ENCODE measurements around the gene KYNU. TPM values are rescaled to one million over a fixed set of nuclear protein-coding genes. Genes with fewer than 3 reads are reported as not detected.

KYNU gene
- total and polyA plus RNA-seq, 2 donors (not counting 1 experiment from before 2014, with no cell fraction given): 0.26 to 4.6 TPM

DNA sequence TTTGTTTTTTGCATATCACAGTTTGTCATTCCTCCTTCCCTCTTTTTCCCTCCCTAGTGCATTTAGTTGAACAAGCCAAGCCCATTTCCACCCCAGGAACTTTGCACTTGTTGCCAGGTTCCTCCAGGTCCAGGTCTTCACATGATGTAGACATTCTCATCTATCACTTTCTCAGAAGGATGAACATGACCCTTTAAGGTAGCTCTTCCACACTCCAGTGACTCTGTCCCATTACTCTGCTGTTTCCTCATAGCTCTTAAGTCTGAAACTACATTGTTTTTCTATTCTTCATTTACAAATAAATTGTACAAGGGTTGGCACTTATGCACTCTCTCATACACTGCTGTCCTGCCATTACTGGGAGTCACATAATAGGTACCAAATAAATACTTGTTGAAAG is 6.1 kb downstream of the KYNU start:
- TF ChIP-seq EZH2 (IDR thresholded peaks at IDR 0.05; ENCODE audit: low read length, missing control alignments): no peak
- TF ChIP-seq, protein P1, sequence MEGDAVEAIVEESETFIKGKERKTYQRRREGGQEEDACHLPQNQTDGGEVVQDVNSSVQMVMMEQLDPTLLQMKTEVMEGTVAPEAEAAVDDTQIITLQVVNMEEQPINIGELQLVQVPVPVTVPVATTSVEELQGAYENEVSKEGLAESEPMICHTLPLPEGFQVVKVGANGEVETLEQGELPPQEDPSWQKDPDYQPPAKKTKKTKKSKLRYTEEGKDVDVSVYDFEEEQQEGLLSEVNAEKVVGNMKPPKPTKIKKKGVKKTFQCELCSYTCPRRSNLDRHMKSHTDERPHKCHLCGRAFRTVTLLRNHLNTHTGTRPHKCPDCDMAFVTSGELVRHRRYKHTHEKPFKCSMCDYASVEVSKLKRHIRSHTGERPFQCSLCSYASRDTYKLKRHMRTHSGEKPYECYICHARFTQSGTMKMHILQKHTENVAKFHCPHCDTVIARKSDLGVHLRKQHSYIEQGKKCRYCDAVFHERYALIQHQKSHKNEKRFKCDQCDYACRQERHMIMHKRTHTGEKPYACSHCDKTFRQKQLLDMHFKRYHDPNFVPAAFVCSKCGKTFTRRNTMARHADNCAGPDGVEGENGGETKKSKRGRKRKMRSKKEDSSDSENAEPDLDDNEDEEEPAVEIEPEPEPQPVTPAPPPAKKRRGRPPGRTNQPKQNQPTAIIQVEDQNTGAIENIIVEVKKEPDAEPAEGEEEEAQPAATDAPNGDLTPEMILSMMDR (conservative IDR thresholded peaks at IDR 0.05 in 1 of 2, IDR thresholded peaks at IDR 0.05 in 1 of 2; ENCODE audit: low read depth in 1 of 2, low read length in 2 of 2): no peak
- H3K27me3 ChIP-seq (ENCODE audit: control insufficient read depth, insufficient read depth, low read length): no peaks in the 10 kb centered on the region
- DNase-seq (ENCODE audit: low read depth in 2 of 2): no peak
- no peak overlapping the region for H3K9ac ChIP-seq (ENCODE audit: insufficient read depth, low read length)
- H4K20me1 ChIP-seq (ENCODE audit: control insufficient read depth, extremely low read depth, insufficient read depth, low read length): no peaks in the 10 kb centered on the region
- no peaks in the 10 kb centered on the region for H3K79me2 ChIP-seq (ENCODE audit: control insufficient read depth, insufficient read depth, low read length)
- H3K4me3 ChIP-seq (replicated peaks in 1 of 4; ENCODE audit: control extremely low read depth in 1 of 4, insufficient read depth in 1 of 4, low read depth in 3 of 4, low read length in 4 of 4): no peak overlapping the region
- H2AFZ ChIP-seq (ENCODE audit: low read length): no peak overlapping the region
- H3K4me2 ChIP-seq (ENCODE audit: extremely low read depth, insufficient read depth, low read length): no peak overlapping the region
- no peaks in the 10 kb centered on the region for H3K9me3 ChIP-seq (ENCODE audit: control insufficient read depth, insufficient read depth, low read depth, low read length)
- no peak overlapping the region for H3K27ac ChIP-seq (ENCODE audit: insufficient read depth, low read length)
- H3K36me3 ChIP-seq (ENCODE audit: control insufficient read depth, insufficient read depth, low read length): no peaks in the 10 kb centered on the region
- no peaks in the 10 kb centered on the region for H3K4me1 ChIP-seq (ENCODE audit: control insufficient read depth, extremely low read depth, insufficient read depth, low read length)

DNA sequence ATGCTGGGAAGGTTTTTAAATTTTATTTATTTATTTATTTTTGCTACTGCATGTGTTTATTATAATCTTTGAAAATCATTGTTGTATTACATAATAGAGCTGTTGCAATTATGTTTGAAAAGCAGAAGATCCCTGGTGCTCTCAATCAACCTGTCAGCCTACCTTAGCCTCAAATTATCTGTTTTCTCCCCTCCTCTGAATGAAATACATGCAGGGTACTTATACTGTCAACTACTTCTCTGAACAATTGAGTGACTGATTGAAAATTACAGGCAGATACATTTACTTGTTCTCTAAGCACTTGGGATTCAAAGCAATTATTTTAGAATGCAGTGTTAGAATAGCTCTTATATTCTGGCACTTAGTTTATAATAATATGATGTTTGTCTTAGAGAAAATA is 8.1 kb downstream of the KYNU start:
- Histone ChIP-seq H4K20me1 (ENCODE audit: control insufficient read depth, extremely low read depth, insufficient read depth, low read length) (no peaks in the 10 kb centered on the region), H3K9me3 (ENCODE audit: control insufficient read depth, insufficient read depth, low read depth, low read length) (no peaks in the 10 kb centered on the region), H2AFZ (ENCODE audit: low read length) (no peak overlapping the region), H3K4me3 (replicated peaks in 1 of 4; ENCODE audit: control extremely low read depth in 1 of 4, insufficient read depth in 1 of 4, low read depth in 3 of 4, low read length in 4 of 4) (no peak overlapping the region), H3K79me2 (ENCODE audit: control insufficient read depth, insufficient read depth, low read length) (no peaks in the 10 kb centered on the region), H3K9ac (ENCODE audit: insufficient read depth, low read length) (no peak overlapping the region), H3K27ac (ENCODE audit: insufficient read depth, low read length) (no peak overlapping the region), H3K4me2 (ENCODE audit: extremely low read depth, insufficient read depth, low read length) (no peak overlapping the region), H3K36me3 (ENCODE audit: control insufficient read depth, insufficient read depth, low read length) (no peaks in the 10 kb centered on the region), H3K27me3 (ENCODE audit: control insufficient read depth, insufficient read depth, low read length) (no peaks in the 10 kb centered on the region), H3K4me1 (ENCODE audit: control insufficient read depth, extremely low read depth, insufficient read depth, low read length) (no peaks in the 10 kb centered on the region)
- DNase-seq (ENCODE audit: low read depth in 2 of 2): no peak
- TF ChIP-seq EZH2 (IDR thresholded peaks at IDR 0.05; ENCODE audit: low read length, missing control alignments): no peak
- TF ChIP-seq, protein P1 (conservative IDR thresholded peaks at IDR 0.05 in 1 of 2, IDR thresholded peaks at IDR 0.05 in 1 of 2; ENCODE audit: low read depth in 1 of 2, low read length in 2 of 2): no peak

DNA sequence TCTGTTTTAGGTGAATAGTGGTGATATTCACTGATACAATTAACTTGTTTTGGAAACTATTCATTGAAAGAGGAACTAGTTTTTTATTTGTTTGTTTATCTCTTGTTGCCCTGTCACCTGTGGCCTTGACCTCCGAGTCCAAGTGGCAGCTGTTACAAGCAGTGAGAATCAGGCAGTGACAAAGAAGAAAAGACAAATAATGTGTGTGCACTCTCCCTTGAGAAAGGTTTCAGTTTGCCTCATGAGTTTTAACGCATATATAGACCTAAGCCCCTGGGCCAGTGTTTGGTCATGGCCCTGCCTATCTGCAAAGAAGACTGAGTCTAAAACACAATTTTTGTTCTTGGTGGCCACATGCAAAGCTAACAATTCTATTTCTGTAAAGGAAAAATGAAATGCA is 15.3 kb downstream of the KYNU start:
- TF ChIP-seq EZH2 (IDR thresholded peaks at IDR 0.05; ENCODE audit: low read length, missing control alignments): no peak
- TF ChIP-seq, protein P1 (conservative IDR thresholded peaks at IDR 0.05 in 1 of 2, IDR thresholded peaks at IDR 0.05 in 1 of 2; ENCODE audit: low read depth in 1 of 2, low read length in 2 of 2): no peak
- Histone ChIP-seq H3K9ac (ENCODE audit: insufficient read depth, low read length) (no peak overlapping the region), H3K4me2 (ENCODE audit: extremely low read depth, insufficient read depth, low read length) (no peak overlapping the region), H3K36me3 (ENCODE audit: control insufficient read depth, insufficient read depth, low read length) (no peaks in the 10 kb centered on the region), H2AFZ (ENCODE audit: low read length) (no peak overlapping the region), H3K4me3 (replicated peaks in 1 of 4; ENCODE audit: control extremely low read depth in 1 of 4, insufficient read depth in 1 of 4, low read depth in 3 of 4, low read length in 4 of 4) (no peak overlapping the region), H3K79me2 (ENCODE audit: control insufficient read depth, insufficient read depth, low read length) (no peaks in the 10 kb centered on the region), H4K20me1 (ENCODE audit: control insufficient read depth, extremely low read depth, insufficient read depth, low read length) (no peaks in the 10 kb centered on the region), H3K4me1 (ENCODE audit: control insufficient read depth, extremely low read depth, insufficient read depth, low read length) (no peaks in the 10 kb centered on the region), H3K27me3 (ENCODE audit: control insufficient read depth, insufficient read depth, low read length) (no peaks in the 10 kb centered on the region), H3K27ac (ENCODE audit: insufficient read depth, low read length) (no peak overlapping the region), H3K9me3 (ENCODE audit: control insufficient read depth, insufficient read depth, low read depth, low read length) (no peaks in the 10 kb centered on the region)
- no peak for DNase-seq (ENCODE audit: low read depth in 2 of 2)

All from fibroblast of lung (primary cell).